HG03460 (cell line): ENCODE measurements around the gene GNAO1.

ENCODE experiments used
- ATAC-seq: cut with Tn5 transposase; IDR thresholded peaks from one replicate; pipeline ENCODE4 v1.9.1; 2021; ENCODE audit not compliant: unreplicated experiment

The GNAO1 gene

DNA sequence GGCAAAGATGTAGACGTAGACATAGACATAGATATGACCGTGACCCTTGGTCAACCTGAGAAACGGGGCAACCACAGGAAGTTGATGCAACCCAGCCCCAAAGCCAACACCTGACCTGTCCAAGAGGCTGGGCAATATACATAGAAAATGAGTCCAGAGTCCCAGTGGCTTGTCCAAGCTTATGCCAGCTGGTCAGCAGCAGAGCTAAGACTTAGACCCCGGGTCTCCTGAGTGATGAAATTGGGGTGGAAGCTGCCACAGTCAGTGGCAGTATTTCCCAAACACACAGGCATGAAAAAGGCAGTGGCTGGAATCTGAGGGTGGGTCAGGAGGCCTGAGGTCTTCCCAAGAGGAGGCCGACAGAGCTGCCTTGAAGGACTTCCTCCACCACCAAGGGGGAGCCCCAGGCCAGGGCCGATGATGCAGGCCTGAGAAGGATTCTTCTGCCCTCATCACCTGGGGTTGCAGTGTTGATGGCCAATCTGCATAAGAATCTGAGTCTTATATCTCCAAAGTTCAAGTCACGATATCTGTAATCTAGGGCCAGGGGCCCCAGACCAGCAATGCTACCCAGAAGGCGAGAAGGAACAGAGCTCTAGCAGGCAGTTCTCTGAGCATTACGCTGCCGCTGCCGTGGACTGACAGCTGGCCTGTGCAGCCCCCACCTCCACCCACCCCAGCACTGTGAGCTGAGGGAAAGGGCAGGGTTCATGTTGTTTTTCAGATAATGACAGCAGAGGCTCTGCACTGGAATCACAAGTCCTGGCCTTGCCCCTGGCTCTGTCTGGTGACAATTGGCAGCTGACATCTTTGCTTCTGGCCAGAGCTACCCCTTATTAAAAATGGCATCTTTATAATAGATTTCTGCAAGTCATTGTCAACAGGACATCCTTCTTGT is 72.7 kb downstream of the GNAO1 start:
- ATAC-seq: no peak

DNA sequence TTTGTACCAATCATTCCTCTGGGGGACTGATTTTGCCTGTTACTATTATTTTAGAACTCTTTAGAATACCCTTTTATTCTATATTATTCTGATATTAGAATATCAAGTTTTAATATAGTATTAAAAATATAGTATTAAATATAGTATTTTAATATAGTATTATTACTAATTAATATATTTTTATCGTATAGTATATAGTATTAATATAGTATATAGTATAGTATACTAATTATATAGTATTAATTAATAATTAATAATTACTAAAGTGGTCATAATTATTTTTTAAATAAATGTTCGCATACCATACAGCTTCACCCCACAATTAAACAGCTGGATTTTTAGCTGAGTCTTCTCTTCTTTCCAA is 73.3 kb downstream of the GNAO1 start:
- no peak for ATAC-seq

DNA sequence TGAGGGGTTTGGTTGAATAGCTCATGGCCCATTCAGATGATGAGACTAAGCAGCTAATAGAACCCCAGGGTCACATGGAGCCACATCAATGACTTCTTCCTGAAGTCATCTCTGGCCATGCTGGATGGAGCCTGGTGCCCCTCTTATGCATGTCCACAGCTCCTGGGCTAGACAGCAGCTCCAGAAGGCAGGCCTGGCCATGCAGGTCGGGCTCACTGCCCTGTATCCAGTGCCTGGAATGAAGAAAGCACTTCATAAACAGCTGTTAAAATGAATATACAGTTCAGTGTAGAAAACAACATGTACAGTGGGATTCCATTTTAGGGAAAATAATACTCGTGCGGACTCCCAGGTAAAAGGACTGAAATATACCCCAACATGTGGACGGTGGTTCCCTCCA is 73.9 kb downstream of the GNAO1 start:
- ATAC-seq: no peak

DNA sequence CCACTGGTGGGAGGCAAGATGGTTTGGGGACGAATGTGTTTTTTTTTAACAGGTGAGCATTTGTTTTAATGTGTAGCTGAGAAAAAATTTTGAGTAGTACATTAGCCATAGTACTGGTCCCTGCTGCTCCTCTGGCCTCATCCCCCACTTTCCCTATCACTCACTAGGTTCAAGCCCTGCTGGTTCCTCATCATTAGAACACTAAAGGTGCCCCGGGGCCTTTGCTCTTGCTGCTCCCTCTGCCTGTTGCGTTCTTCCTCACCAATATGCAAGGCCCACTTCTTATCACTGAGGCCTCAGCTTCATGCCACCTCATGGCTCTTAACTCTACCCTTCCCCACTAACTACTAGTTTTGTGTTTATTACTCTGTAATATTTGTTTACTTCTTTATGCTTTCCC is 74.5 kb downstream of the GNAO1 start:
- ATAC-seq: no peak

DNA sequence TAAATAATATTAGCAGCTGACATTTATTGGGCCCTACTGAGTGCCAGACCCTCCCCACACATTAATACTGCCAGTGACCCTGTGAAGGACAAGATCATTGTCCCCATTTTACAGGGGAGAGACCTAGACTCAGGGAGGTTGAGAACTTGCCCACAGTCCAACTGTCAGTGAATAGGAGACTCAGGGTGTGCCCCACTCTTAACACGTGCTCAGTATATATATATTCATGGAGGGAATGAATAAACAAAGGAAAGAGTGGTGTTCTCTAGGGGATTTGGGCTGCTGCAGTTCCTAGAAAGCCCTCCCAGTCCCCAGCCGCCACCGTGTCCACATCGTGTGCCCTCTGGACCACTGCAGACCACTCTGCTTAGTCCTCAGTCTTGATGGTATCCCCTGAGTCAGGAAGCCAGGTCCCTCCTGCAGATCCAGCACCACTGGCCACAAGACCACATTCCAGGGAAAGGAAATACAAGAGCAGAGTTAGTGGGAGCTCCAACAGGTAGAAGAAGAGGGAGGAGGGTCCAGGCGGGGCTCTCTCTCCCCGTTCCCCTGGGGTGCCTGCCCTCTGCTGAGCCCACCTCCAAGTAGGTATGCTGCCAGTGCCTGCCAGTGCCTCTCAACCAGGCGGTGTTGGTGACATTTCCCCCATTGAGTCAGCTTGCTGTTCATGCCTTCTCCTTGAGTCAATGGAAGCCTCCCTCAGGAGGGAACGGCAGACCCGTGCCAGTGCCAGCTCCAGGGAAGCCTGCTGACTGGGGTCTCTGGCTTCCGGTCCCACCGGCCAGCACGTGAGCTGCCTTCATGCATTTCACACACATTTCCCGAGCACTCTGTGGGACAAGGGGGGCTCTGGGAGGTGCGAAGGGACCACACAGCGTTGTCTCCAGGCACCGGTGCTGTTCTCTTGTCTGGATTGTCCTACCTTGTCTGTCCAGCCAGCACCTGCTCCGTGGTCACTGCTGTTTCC is 75.6 kb downstream of the GNAO1 start:
- no peak for ATAC-seq

DNA sequence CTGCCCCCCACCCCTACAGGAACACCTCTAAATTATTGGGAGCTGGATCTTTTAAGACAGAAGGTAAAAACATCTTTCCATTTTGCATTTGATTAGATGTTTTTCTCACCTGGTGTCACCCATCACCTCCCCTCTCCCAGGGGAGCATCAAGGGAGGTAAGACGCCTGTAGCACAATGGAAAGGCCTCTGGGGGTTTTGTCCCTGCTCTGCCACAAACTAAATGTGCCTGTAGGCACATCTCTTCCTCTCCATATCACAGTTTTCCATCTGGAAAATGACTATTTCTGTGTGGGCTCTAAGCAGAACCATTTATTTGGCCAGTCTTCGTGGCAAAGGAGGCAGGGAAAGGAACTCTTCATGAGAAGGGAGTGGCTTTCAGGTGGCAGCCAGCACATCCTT is 76.6 kb downstream of the GNAO1 start:
- no peak for ATAC-seq

DNA sequence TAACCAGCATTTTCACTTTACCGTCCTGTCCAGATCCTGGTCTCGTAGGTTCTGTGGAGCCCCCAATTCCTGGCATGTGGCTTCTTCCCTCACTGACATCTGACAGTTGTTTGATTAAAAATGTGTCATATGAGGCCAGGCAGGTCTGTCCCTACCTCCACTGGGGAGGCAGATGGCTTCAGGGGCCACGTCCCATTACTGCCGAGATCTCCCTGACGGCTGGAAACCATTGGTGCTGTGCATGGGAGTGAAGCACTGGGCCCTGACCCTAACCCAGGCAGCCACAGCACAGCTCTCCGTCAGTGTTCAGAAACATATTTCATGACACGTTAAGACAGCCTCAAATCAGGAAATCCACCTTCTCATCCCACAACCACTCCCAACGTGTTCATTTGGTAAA is 77.5 kb downstream of the GNAO1 start:
- no peak for ATAC-seq

DNA sequence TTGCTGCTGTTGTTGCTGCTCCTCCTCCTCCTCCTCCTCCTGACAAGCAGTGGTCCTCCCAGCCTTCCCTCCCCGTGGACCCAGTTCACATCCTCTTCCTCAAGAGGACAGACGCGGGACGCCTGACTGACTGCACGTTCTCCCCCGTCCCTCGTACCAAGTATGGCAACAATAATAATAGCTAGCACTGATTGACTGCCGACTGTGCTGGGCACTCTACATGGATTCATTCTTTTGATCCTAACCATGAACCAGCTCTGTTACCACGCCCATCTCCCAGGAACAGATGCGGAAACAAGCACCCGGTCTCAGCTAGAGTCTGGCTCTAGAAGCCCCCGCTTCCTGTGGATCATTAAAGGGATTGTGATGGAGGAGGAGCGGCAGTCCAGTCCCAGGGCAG is 78.0 kb downstream of the GNAO1 start:
- no peak for ATAC-seq

DNA sequence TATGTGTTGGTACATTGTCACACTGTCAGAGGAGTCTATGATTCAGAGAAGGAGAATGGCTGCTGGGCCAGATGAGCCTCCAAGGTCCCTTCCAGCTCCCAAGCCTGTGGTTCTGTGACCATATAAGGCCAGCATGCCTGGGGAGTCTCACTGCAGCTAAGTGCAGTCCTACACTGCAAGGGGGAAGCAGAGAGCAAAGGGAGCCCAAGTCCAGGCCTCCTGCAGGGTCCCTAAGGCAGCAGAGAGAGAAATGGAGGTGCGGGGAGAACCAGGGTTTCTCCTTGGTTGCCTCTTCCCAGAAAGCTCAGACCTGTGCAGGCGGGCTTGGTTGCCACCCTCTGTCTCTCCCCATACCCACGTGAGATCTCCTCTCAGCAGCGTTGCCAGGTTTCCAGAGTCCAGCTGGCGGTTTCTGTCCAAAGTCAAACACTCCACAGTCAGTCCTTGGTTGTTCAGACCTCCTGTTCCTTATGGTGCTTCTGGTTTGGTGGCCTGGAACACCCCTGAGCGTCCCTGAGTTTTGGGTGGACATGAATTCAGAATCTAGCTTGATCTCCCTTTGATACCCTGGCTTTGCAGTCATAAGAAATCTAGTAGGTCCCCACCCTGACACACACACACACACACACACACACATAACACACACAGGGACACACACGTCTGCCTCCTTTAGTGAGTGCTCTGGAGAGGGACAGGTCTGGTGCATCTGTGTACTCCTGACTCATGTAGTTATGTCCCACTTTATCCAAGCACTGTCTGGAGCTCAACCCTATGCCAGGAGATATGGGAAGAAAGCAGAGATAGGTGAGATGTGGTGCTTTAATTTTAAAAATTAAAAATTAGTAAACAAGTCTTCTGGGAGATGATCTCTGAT is 78.8 kb downstream of the GNAO1 start:
- ATAC-seq: no peak

DNA sequence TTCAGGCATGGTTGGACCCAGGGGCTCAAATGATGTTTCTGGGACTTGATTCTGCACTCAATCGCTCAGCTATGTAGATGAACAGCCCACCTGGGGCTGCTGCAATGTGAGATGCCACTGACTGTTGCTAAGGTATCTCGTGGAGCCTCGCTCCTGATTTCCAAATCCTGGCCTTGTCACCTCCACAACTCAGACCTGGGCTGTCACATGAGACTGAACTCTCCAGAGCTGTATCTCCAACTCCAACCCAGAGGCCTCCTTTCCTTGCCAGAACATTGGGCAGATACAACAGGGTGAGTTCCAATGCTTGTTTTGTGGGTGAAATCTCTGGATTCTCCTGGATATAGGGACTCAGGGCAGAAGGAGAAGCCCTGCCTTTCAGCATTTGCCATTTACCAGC is 79.5 kb downstream of the GNAO1 start:
- ATAC-seq: no peak

DNA sequence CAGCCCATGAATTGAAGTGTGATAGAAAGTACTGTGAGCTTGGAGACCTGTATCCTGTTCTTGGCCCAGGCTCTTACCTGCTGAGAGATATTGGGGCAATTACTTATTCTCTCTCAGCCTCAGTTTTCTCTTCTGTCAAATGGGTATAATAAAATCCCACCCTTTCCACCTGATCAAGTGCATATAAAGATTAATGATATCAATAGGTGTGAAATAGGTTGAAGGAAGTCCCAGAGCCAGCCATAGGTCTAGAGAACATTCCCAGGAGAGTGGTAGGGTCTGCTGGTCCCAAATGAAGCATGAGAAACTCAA is 81.2 kb downstream of the GNAO1 start:
- no peak for ATAC-seq

DNA sequence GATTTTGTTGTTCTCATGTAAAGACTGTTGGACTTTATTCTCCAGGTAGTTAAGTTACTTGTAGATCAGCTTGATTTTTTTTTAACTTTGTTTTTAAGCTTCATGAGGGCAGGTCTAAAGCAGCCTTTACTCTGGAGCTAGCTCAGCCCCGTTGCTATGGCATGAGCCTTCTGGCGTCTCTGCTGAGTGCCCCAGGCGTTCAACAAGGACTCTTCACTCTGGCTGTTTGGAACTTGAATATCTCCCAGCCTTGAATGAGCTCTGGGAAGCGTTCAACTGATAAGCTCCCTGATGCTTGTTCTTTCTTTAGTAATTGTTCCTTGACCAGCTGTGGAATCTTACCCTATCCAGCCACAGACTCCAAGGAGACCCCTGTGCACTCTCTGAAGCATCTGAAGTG is 82.3 kb downstream of the GNAO1 start:
- no peak for ATAC-seq

DNA sequence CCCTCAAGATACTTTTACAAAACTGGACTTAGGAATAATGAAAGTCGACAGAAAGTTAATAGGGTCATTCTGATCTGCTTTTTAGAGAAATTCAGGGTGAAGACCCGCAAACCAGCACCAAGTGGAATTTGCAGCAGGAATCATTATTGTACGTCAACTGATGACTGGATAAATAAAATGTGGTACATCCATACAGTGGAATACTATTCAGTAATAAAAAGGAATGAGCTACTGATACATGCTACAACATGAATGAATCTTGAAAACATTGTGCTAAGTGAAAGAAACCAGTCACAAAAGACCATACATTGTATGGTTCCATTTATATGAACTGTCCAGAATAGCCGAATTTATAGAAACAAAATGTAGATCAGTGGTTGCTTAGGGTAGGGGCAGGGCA is 83.1 kb downstream of the GNAO1 start:
- ATAC-seq: no peak

DNA sequence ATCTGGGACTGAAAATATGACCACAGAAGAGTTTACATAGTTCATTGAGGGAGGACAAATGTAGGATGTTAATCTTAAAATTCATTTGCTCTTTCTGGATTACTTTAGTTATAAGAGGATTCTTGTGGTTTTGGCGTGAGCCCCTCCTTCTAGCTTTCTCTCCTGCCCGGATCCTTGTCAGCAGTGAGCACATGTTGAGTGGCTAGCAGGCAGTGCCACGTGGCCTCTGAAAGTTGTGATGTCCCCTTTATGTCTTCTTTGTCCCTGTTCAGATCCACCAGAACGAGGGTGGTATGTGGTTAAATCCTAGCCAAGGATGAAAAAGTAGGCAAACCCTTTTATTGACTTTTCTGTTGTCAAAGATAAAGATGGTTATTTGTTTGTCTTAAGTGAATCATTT is 83.8 kb downstream of the GNAO1 start:
- no peak for ATAC-seq

DNA sequence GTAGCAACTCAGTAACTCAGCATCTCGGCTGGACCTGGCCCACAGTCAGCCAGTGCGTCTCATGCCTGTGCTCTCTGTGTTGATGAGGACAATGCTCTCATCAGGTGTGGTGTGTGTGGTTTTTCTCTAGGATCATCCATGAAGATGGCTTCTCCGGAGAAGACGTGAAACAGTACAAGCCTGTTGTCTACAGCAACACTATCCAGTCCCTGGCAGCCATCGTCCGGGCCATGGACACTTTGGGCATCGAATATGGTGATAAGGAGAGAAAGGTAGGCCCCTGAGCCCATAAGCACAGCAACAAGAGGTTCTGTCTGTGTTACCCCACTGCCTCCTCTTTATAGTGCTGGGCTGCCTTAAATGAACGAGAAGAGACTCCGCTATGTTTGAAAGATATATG is 84.5 kb downstream of the GNAO1 start:
- no peak for ATAC-seq

DNA sequence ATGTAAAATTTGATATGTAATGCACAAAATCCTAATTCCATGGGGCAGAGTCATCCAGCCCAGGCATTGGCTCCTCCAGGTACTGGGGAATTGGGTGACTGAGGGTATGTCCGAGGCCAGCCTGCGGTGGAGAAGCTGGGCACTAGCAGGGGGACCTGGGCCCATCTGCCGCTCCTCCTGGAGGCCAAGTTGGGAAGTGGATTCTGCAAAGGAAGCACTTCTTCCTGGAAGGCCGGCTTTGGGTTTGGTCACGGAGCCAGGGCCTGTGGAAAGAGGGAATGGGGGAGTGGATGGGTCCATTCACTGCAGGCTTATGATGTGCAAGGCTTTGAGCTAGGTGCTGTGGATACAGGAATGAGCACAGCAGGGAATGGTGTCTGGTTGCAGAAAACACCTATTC is 85.8 kb downstream of the GNAO1 start:
- no peak for ATAC-seq

DNA sequence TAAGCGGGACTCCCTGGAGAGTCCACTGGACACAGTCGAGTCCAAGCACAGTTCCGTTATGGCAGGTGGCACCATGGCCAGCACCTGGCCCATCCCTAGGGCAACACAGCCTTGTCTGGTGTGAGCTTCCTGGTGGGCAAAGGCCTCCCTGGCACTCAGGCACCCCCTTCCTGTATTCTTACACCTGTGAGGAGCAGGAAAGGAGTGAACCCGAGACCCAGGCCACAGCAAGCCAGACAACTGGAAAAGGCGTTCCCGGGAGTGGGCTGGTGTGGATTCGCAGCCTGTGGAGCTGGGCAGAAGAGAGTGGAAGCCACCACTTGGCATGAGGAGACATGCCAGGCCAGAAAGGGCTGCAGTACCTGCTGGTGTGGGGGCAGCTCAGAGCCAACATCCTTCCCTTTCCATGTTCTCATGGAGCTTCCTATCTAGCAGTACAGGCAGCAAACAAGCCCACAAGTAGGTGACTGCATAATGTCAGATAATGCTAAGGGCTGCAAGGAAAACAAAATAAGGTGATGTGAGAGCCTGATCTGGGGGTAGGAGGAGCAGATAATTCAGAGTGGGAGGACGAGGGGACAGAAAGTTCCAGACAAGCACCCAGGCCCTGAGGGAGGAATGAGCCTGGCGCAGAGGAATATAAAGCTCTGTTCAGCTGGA is 87.0 kb downstream of the GNAO1 start:
- no peak for ATAC-seq

DNA sequence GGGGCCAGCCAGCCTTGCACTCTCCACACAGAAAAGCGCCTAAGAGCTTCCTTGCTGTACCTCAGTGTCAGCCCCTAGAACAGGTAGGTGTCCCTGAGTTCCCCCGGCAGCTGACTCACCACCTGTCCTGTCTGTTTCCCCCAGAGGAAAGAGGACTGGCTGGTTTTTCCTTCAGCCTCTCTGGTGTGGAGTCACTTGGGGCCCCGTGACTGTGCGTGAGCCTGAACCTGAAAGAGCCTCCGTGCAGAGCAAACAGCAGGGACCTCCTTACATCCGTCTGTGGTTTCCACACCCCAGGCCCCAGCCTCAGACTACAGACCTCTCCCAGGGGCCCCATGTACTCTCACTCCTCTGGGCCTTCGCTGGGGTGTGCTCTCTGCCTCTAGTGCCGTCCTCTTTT is 87.8 kb downstream of the GNAO1 start:
- ATAC-seq: no peak

DNA sequence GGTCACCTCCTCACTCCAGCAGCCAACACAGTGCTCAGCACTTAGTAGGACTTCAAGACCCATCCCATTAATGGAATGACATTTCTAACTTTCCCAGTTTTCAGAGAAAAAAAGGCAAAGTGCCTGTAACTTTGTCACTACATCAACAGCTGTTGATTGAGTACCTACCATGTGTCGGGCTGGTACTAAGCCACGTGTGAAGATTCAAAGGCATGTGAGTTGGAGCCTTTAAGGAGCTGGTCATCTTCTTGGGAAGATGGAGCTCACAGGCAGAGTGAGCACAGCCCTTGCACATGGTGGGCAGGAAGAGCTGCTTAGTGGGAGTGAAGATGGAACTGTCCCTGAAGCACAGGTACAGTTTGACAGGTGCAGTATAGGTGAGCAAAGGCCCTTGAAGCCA is 88.6 kb downstream of the GNAO1 start:
- no peak for ATAC-seq

DNA sequence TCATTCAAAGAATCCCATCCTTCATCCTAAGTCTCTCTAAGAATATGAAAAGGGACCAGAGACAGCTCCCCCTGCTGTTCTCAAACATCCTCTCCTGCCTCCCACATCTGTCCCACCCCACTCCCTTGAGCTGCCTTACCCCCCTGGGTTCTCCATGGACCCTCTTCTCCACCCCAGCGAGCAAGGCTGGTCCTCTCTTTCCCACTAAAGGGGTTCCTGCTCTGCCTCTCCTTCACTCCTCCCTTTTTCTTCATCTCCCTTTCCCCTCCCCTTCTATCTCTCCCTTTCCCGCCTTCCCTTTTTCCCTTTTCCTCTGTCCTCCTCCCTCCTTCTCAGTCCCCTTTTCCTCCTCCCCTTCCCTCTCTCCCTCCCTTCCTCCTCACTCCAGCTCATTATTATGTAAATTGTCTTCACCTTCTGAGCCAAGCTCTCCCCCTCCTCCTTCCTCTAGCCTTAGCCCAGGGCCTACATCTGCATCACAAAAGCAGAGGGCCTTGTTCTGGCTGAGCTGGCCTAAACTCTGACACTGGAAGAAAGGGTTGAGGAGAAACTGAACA is 90.0 kb downstream of the GNAO1 start:
- ATAC-seq: no peak

DNA sequence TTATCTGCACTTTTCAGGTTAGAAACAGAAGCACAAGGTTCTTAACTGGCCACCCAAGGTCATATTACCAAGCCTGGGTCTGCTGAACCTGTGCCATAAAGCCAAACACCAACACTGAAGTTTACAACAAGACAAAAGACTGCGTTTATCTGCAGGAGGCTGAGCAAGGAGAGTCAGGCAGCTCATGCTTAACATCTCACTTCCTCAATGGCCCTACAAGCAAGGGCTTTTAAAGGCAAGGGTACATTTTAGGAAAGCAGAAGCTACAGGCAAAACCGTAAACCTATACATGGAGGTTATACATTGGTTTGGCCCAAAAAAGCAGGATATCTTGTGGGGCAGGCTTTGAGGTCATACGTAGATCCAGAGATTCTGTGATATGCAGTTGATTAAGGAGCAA is 91.2 kb downstream of the GNAO1 start:
- no peak for ATAC-seq
